Activated CD4-positive, CD25-positive, alpha-beta regulatory T cell treated with anti-CD3 and anti-CD28 coated beads, Interleukin-2, amount 50 U/mL, for 16 hours (primary cell): ENCODE results near the gene ZDHHC3.

Experiments used
- DNase-seq: peaks from one replicate; pipeline ENCODE4 v3.0.0-alpha.2; 2020; ENCODE audit warnings: low read depth, low spot score

The ZDHHC3 gene

GRCh38 chr3:44929782-44930181 lies 46.2 kb downstream of the ZDHHC3 start:
- no peak for DNase-seq

GRCh38 chr3:44927371-44927770 lies 48.6 kb downstream of the ZDHHC3 start:
- no peak for DNase-seq

- DNase-seq: no peak
Measured at GRCh38 chr3:44926921-44927320, 49.1 kb downstream of the ZDHHC3 start.

- no peak for DNase-seq
Measured at GRCh38 chr3:44926172-44926571, 49.8 kb downstream of the ZDHHC3 start.

DNA sequence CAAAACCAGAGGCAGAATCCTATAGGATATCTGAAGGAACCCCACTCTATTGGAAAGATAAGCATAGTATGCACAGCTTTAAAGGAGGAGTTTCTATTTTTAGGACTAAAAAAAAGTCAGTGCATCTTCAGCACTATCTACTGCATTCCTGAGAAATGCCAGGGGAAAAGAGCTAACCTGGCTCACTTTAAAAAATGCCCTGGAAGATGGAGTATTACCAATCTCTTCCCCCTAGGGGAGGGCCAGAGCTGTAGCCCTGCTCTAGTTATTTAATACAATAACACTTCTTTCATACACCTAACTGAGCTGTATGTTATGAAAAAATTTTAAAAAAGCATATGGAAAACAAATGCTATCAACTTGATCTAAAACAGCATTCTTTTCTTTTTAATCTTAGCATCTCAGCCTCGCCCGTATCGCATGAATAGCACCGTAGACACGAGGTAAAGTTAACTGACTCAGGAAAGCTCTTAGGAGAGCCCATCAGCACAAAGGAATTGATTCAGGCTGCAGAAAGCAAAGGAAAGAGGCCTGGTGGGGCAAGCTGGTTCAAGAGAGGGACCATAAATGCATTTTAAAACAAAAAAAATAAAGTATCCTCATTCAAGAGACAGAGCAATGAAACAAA lies 51.4 kb downstream of the ZDHHC3 start:
- DNase-seq: no peak

- no peak for DNase-seq
Measured at GRCh38 chr3:44923632-44924456, 52.1 kb downstream of the ZDHHC3 start.

GRCh38 chr3:44920081-44920480 lies 55.9 kb downstream of the ZDHHC3 start:
- DNase-seq: no peak

GRCh38 chr3:44918581-44918980 lies 57.4 kb downstream of the ZDHHC3 start:
- DNase-seq: no peak

- DNase-seq: no peak
Measured at GRCh38 chr3:44918087-44918486, 57.9 kb downstream of the ZDHHC3 start.

- DNase-seq: no peak
Measured at GRCh38 chr3:44915702-44916438, 60.1 kb downstream of the ZDHHC3 start.

GRCh38 chr3:44914936-44915335 lies 61.0 kb downstream of the ZDHHC3 start:
- DNase-seq: no peak

DNA sequence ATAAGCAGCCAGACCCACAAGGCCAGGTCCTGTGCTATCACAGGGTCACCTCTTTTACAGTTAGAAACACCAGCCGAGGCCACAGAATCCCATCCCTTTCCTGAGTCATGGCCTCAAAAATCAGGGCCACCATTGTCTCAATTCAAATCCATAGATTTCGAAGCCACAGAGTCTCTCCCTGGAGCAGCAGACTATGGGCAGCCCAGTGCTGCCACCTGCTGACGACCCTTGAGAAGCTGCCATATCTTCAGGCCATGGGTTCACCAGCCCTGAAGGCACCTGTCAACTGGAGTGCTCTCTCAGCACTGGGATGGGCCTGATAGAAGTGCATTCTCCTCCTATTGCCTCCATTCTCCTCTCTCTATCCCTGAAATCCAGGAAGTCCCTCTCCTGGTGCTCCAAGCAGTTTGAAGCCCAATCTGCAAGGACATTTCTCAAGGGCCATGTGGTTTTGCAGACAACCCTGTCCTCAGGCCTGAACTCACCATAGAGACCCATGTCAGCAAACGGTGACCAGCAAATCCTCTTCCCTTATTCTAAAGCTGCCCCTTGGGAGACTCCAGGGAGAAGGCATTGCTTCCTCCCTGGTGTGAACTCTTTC lies 62.0 kb downstream of the ZDHHC3 start:
- DNase-seq: peak; percentile 32

GRCh38 chr3:44910693-44911092 lies 65.3 kb downstream of the ZDHHC3 start:
- no peak for DNase-seq

- no peak for DNase-seq
Measured at GRCh38 chr3:44909063-44909462, 66.9 kb downstream of the ZDHHC3 start.

DNA sequence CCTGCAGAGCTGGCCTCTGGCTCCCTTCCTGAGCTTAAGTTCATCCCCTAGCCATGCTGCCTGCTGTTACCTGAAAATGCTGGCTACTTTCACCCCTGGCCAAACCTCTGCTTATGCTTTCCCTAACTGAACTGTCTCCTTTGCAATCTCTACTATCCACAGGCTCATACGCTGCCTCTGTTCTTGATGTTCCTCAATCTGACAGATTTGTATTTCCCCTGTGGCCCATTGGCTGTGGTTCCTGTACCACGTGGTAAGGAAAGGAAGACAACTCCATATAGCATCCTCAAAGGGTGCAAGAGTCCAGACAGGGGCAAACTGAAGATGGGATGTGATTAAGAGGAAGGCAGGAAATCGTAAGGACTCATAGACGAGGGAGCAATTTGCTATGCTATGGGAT lies 68.4 kb downstream of the ZDHHC3 start:
- DNase-seq: no peak

DNA sequence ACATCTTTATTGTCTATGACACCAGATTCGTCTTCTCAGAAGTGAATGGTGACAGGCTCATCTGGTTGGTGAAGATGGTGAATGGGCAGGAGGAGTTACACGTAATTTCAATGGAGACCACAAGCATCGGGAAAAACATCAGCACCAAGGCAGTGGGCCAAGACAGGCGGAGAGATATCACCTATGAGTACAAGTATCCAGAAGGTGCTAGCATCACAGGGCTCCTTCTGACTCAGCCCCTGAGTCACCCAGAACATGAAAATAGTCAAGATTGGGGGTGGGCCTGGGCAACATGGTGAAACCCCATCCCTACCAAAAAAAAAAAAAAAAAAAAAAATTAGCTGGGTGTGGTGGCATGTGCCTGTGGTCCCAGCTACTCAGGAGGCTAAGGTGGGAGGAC lies 69.0 kb downstream of the ZDHHC3 start:
- DNase-seq: no peak

DNA sequence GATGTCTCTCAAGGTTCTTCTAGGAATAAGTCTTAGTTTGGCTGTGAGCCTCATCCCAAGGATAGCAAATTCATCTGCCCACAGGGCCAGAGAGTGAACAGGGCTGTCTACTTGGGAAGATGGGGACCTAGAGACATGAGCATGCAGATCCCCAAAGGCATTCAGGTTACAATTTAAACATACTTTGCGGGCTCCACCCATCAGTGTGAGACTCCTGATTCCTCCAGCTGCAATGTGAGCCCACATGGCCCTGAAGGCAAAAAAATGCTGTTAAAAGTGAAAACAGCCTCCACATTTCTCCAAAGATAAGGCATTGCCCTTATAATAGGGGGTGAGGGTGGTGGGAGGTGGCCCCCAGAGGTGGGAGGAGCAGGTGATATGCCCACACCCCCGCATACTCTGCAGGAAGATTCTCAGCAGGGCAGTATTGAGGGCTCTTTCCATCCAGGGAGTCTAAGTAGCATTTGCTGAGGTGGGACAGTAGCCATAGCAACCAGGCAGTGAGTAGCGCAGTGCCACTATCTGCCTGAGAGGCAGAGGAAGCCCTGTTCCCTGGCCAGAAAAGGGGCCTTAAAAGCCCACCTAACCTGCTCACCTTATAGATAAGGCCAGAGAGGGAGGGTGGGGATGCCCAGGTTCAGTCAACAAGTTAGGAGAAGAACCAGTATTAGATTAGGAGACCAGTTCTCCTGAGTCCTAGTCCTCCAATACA lies 70.4 kb downstream of the ZDHHC3 start:
- DNase-seq: no peak

DNA sequence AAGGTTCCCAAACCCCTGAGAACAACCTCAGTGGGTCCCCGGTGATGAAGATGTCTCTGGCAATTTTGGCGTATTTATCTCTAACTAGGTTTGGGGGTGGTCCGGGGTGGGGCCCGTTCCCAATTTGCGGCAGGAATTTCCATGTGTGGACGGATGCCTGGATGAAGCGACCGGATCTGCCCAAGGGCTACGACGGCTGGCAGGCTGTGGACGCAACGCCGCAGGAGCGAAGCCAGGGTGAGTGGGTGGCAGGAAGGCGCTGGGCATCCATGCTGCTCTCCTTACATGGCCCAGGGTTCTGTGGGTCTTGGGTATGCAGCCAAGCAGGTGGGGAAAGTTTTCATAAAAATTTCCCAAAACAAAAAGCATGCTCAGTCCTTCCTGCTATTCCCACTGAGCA lies 72.2 kb downstream of the ZDHHC3 start:
- no peak for DNase-seq

- no peak for DNase-seq
Measured at GRCh38 chr3:44903314-44903713, 72.7 kb downstream of the ZDHHC3 start.

GRCh38 chr3:44902628-44903027 lies 73.3 kb downstream of the ZDHHC3 start:
- no peak for DNase-seq

- DNase-seq: no peak
Measured at GRCh38 chr3:44899683-44900367, 76.1 kb downstream of the ZDHHC3 start.
